GM12873 (cell line): Measurements from ENCODE around the gene CMYA5.

Experiments used
- CTCF ChIP-seq: IDR thresholded peaks from 2 replicates; pipeline ENCODE4 v1.5.1; 2012; ENCODE audit warnings: low read depth, mild to moderate bottlenecking, moderate library complexity, low read length, control low read depth; ENCODE audit not compliant: insufficient read depth; ENCODE audit errors: missing control alignments

The CMYA5 gene

GRCh38 chr5:79824444-79824843 lies 134.8 kb downstream of the CMYA5 start:
- no peak for TF ChIP-seq CTCF

GRCh38 chr5:79825802-79826201 lies 136.2 kb downstream of the CMYA5 start:
- no peak for TF ChIP-seq CTCF

GRCh38 chr5:79827159-79827629 lies 137.6 kb downstream of the CMYA5 start:
- no peak for TF ChIP-seq CTCF

GRCh38 chr5:79829260-79829659 lies 139.6 kb downstream of the CMYA5 start:
- TF ChIP-seq CTCF, result peak; percentile 51

- no peak for TF ChIP-seq CTCF
Observed at GRCh38 chr5:79831381-79832309, 142.0 kb downstream of the CMYA5 start.

GRCh38 chr5:79832911-79833310 lies 143.3 kb downstream of the CMYA5 start:
- TF ChIP-seq CTCF, result no peak

- no peak for TF ChIP-seq CTCF
Observed at GRCh38 chr5:79834098-79834753, 144.6 kb downstream of the CMYA5 start.
